NCI-H1417 treated with DMSO at 0.1 percent for 48 hours (cell line): ENCODE data around the gene ESR2.
"Not testable (repeated sequence)": the region's sequence is repeated elsewhere in the genome, so short reads cannot be mapped to it uniquely, and the experiment has no call there.

ENCODE experiments used
- DNase-seq: peaks from one replicate; lab custom pipeline; 2025; lab: John Stamatoyannopoulos, UW

The ESR2 gene

GRCh38 chr14:64081174-64081746 lies 212.9 kb downstream of the ESR2 start:
- no peak for DNase-seq

- no peak for DNase-seq
Measured at GRCh38 chr14:64080452-64080851, 213.7 kb downstream of the ESR2 start.

- no peak for DNase-seq
Measured at GRCh38 chr14:64075613-64076005, 218.6 kb downstream of the ESR2 start.

- no peak for DNase-seq
Measured at GRCh38 chr14:64074961-64075612, 219.1 kb downstream of the ESR2 start.

GRCh38 chr14:64069634-64070359 lies 224.4 kb downstream of the ESR2 start:
- DNase-seq = no peak

GRCh38 chr14:64064447-64064846 lies 229.7 kb downstream of the ESR2 start:
- DNase-seq = no peak

- no peak for DNase-seq
Measured at GRCh38 chr14:64062381-64063115, 231.6 kb downstream of the ESR2 start.

- DNase-seq = no peak
Measured at GRCh38 chr14:64061706-64062105, 232.5 kb downstream of the ESR2 start.

GRCh38 chr14:64061115-64061514 lies 233.1 kb downstream of the ESR2 start:
- no peak for DNase-seq

GRCh38 chr14:64060648-64061096 lies 233.5 kb downstream of the ESR2 start:
- DNase-seq = no peak

GRCh38 chr14:64060199-64060545 lies 234.0 kb downstream of the ESR2 start:
- no peak for DNase-seq

GRCh38 chr14:64059454-64060198 lies 234.5 kb downstream of the ESR2 start:
- DNase-seq = no peak

- DNase-seq = no peak
Measured at GRCh38 chr14:64053694-64054669, 240.2 kb downstream of the ESR2 start.

- DNase-seq = no peak
Measured at GRCh38 chr14:64049616-64050381, 244.4 kb downstream of the ESR2 start.

GRCh38 chr14:64045091-64045490 lies 249.1 kb downstream of the ESR2 start:
- no peak for DNase-seq

- DNase-seq = not testable (repeated sequence)
Measured at GRCh38 chr14:64043296-64043695, 250.9 kb downstream of the ESR2 start.

- DNase-seq = no peak
Measured at GRCh38 chr14:64040044-64040443, 254.1 kb downstream of the ESR2 start.

GRCh38 chr14:64038841-64039542 lies 255.2 kb downstream of the ESR2 start:
- DNase-seq = no peak
